ENCODE data around the gene NUDT1. TPM values are rescaled to one million over a fixed set of nuclear protein-coding genes. Genes with fewer than 3 reads are reported as not detected.

Gene NUDT1
- total RNA-seq, 1 donor from 2014 or later = 21.0 TPM

GRCh38 chr7:2272031-2272430 is 30.0 kb downstream of the NUDT1 start:
- Histone ChIP-seq H3K27me3 (ENCODE audit: control insufficient read depth, insufficient read depth, low read length) (no peaks in the 10 kb centered on the region), H3K4me3 (ENCODE audit: low read depth, low read length) (no peak overlapping the region), H3K36me3 (ENCODE audit: control insufficient read depth, insufficient read depth, low read length) (no peaks in the 10 kb centered on the region)
- no peak for TF ChIP-seq CTCF (IDR thresholded peaks at IDR 0.05; ENCODE audit: insufficient read depth, low read length, poor library complexity, severe bottlenecking)
- no peak for DNase-seq (ENCODE audit: low read depth)

- TF ChIP-seq CTCF (IDR thresholded peaks at IDR 0.05; ENCODE audit: insufficient read depth, low read length, poor library complexity, severe bottlenecking) = no peak
- H3K27me3 ChIP-seq (ENCODE audit: control insufficient read depth, insufficient read depth, low read length) = no peaks in the 10 kb centered on the region
- no peak for DNase-seq (ENCODE audit: low read depth)
- no peaks in the 10 kb centered on the region for H3K36me3 ChIP-seq (ENCODE audit: control insufficient read depth, insufficient read depth, low read length)
- no peak overlapping the region for H3K4me3 ChIP-seq (ENCODE audit: low read depth, low read length)
Measured at GRCh38 chr7:2273866-2274265, 31.8 kb downstream of the NUDT1 start.

GRCh38 chr7:2274666-2275065 is 32.6 kb downstream of the NUDT1 start:
- DNase-seq (ENCODE audit: low read depth) = no peak
- H3K27me3 ChIP-seq (ENCODE audit: control insufficient read depth, insufficient read depth, low read length) = no peaks in the 10 kb centered on the region
- H3K4me3 ChIP-seq (ENCODE audit: low read depth, low read length) = no peak overlapping the region
- no peak for TF ChIP-seq CTCF (IDR thresholded peaks at IDR 0.05; ENCODE audit: insufficient read depth, low read length, poor library complexity, severe bottlenecking)
- H3K36me3 ChIP-seq (ENCODE audit: control insufficient read depth, insufficient read depth, low read length) = no peaks in the 10 kb centered on the region

- no peak for TF ChIP-seq CTCF (IDR thresholded peaks at IDR 0.05; ENCODE audit: insufficient read depth, low read length, poor library complexity, severe bottlenecking)
- H3K4me3 ChIP-seq (ENCODE audit: low read depth, low read length) = no peak overlapping the region
- DNase-seq (ENCODE audit: low read depth) = no peak
- no peaks in the 10 kb centered on the region for H3K27me3 ChIP-seq (ENCODE audit: control insufficient read depth, insufficient read depth, low read length)
- no peaks in the 10 kb centered on the region for H3K36me3 ChIP-seq (ENCODE audit: control insufficient read depth, insufficient read depth, low read length)
Measured at GRCh38 chr7:2275101-2275500, 33.1 kb downstream of the NUDT1 start.

- Histone ChIP-seq H3K36me3 (ENCODE audit: control insufficient read depth, insufficient read depth, low read length) (no peaks in the 10 kb centered on the region), H3K27me3 (ENCODE audit: control insufficient read depth, insufficient read depth, low read length) (no peaks in the 10 kb centered on the region), H3K4me3 (ENCODE audit: low read depth, low read length) (no peak overlapping the region)
- DNase-seq (ENCODE audit: low read depth) = no peak
- TF ChIP-seq CTCF (IDR thresholded peaks at IDR 0.05; ENCODE audit: insufficient read depth, low read length, poor library complexity, severe bottlenecking) = no peak
Measured at GRCh38 chr7:2276107-2276506, 34.1 kb downstream of the NUDT1 start.

- Histone ChIP-seq H3K36me3 (ENCODE audit: control insufficient read depth, insufficient read depth, low read length) (no peaks in the 10 kb centered on the region), H3K4me3 (ENCODE audit: low read depth, low read length) (no peak overlapping the region), H3K27me3 (ENCODE audit: control insufficient read depth, insufficient read depth, low read length) (no peaks in the 10 kb centered on the region)
- no peak for DNase-seq (ENCODE audit: low read depth)
- no peak for TF ChIP-seq CTCF (IDR thresholded peaks at IDR 0.05; ENCODE audit: insufficient read depth, low read length, poor library complexity, severe bottlenecking)
Measured at GRCh38 chr7:2278026-2278425, 36.0 kb downstream of the NUDT1 start.
